Keratinocyte (primary cell): ENCODE results near the gene KIF17. TPM values are rescaled to one million over a fixed set of nuclear protein-coding genes. Genes with fewer than 3 reads are reported as not detected.

Experiments
- DNase-seq: peaks from one replicate; pipeline ENCODE4 v3.0.0-alpha.2; 2011; ENCODE audit warnings: low read depth, missing footprints, low spot score
- FAIRE-seq: peaks from 2 replicates; lab custom pipeline; 2011; peaks lifted over from hg19 to GRCh38; lab: Jason Lieb, UNC
- H2AFZ ChIP-seq: 2 replicates; pipeline ENCODE4 v1.6.0; 2012; ENCODE audit warnings: low read length, control low read depth, inconsistent platforms; ENCODE audit not compliant: control insufficient read depth
- H3K27ac ChIP-seq: 2 replicates; pipeline ENCODE4 v1.5.1; 2011; ENCODE audit warnings: low read length; ENCODE audit not compliant: control insufficient read depth, insufficient read depth
- H3K27me3 ChIP-seq: 3 replicates; pipeline ENCODE4 v1.6.0; 2011; ENCODE audit warnings: low read length; ENCODE audit not compliant: control insufficient read depth, insufficient read depth; ENCODE audit errors: extremely low read depth
- H3K36me3 ChIP-seq, 2 experiments: 2 replicates in 1 of 2; 3 replicates in 1 of 2; pipeline ENCODE4 v1.5.1; 2011; ENCODE audit warnings: low read length in 2 of 2, mild to moderate bottlenecking in 1 of 2; ENCODE audit not compliant: control insufficient read depth in 2 of 2, insufficient read depth in 2 of 2; ENCODE audit errors: extremely low read depth in 1 of 2
- H3K4me1 ChIP-seq: 3 replicates; pipeline ENCODE4 v1.5.1; 2011; ENCODE audit warnings: low read length; ENCODE audit not compliant: control insufficient read depth, insufficient read depth; ENCODE audit errors: extremely low read depth
- H3K4me2 ChIP-seq: 3 replicates; pipeline ENCODE4 v1.6.0; 2011; ENCODE audit warnings: low read depth, low read length; ENCODE audit not compliant: control insufficient read depth, insufficient read depth; ENCODE audit errors: extremely low read depth
- H3K4me3 ChIP-seq, 3 experiments: fragments of 200-600 bp in 1 of 3; sonication (generic) in 1 of 3; 2 replicates in 2 of 3; 3 replicates in 1 of 3; pipeline ENCODE4 v1.5.1; 2011 to 2016; ENCODE audit warnings: low read length in 3 of 3, mild to moderate bottlenecking in 3 of 3, control low read depth in 2 of 3, inconsistent platforms in 1 of 3, low read depth in 1 of 3, mixed read lengths in 1 of 3, mixed run types in 1 of 3, moderate library complexity in 1 of 3; ENCODE audit not compliant: control insufficient read depth in 2 of 3, insufficient read depth in 2 of 3; ENCODE audit errors: extremely low read depth in 1 of 3
- H3K79me2 ChIP-seq: 2 replicates; pipeline ENCODE4 v1.6.0; 2012; ENCODE audit warnings: low read length; ENCODE audit not compliant: control insufficient read depth, insufficient read depth
- H3K9ac ChIP-seq: 3 replicates; pipeline ENCODE4 v1.6.0; 2011; ENCODE audit warnings: low read length; ENCODE audit not compliant: control insufficient read depth, insufficient read depth; ENCODE audit errors: extremely low read depth
- H3K9me1 ChIP-seq: 3 replicates; pipeline ENCODE4 v1.6.0; 2011; ENCODE audit warnings: low read length; ENCODE audit not compliant: control insufficient read depth, insufficient read depth; ENCODE audit errors: extremely low read depth
- H3K9me3 ChIP-seq: 2 replicates; pipeline ENCODE4 v1.5.1; 2012; ENCODE audit warnings: low read depth, low read length; ENCODE audit not compliant: control insufficient read depth
- H4K20me1 ChIP-seq: 3 replicates; pipeline ENCODE4 v1.6.0; 2011; ENCODE audit warnings: low read length; ENCODE audit not compliant: control insufficient read depth, insufficient read depth; ENCODE audit errors: extremely low read depth
- EZH2 ChIP-seq: IDR thresholded peaks from one replicate; pipeline ENCODE4 v1.6.1; 2012; ENCODE audit warnings: inconsistent platforms, mild to moderate bottlenecking, low read length, moderate library complexity
- dilution Hi-C: fragments of 300-500 bp; cut with MboI; formaldehyde crosslinking; loops from one replicate; pipeline ENCODE4 v1.7.0; 2020; ENCODE audit warnings: low sequenced_read_pairs; ENCODE audit not compliant: extremely low pct_ligation_motif_present
- polyA plus RNA-seq, 5 experiments: library from polyadenylated mRNA; depleted of rRNA in 3 of 5; stranded (reverse) in 3 of 5; stranded (forward) in 1 of 5; unstranded in 1 of 5; fragments of >200 nt; gene quantifications; 1 replicate in 1 of 5; 2 replicates in 3 of 5; 3 replicates in 1 of 5; pipeline versions ENCODE4 v1.2.1 to v1.2.3, GENCODE V29; 2011 to 2012; ENCODE audit warnings: missing spikeins in 2 of 5, low read depth in 1 of 5, low replicate concordance in 1 of 5
- TF ChIP-seq, protein P1 (sequence below), 3 experiments: IDR thresholded peaks in 1 of 3; conservative IDR thresholded peaks in 1 of 3; optimal IDR thresholded peaks in 1 of 3; 2 replicates in 2 of 3; 3 replicates in 1 of 3; pipeline versions ENCODE3 to v1.5.1; 2011; ENCODE audit warnings: low read length in 3 of 3, mild to moderate bottlenecking in 3 of 3, moderate library complexity in 2 of 3, control low read depth in 1 of 3, inconsistent platforms in 1 of 3; ENCODE audit not compliant: insufficient read depth in 2 of 3; ENCODE audit errors: extremely low read depth in 1 of 3

Gene KIF17
- polyA plus RNA-seq, 1 donor (not counting 4 experiments of a cell fraction or from before 2014, with no cell fraction given), result 0.90 TPM

DNA sequence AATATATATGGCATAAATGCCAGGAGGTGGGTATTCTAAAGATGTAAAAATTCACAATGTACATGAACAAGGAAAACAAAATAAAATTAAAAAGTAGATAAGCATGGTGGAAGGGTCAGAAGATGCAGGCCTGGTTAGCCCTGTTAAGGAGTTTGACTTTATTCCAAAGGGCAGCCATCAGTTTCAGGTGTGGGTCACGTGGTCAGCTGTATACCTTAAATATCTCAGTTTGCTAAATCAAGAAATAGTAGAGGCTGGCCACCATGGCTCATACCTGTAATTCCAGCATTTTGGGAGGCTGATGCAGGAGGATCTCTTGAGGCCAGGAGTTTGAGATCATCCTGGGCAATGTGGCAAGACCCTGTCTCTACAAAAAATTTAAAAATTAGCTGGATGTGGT lies 93.1 kb downstream of the KIF17 start:
- Histone ChIP-seq H2AFZ (no peak overlapping the region), H3K27me3 (no peaks in the 10 kb centered on the region), H3K36me3 (no peaks in the 10 kb centered on the region), H3K79me2 (no peaks in the 10 kb centered on the region), H3K27ac (no peak overlapping the region), H3K4me1 (no peaks in the 10 kb centered on the region), H3K9me3 (no peaks in the 10 kb centered on the region), H3K4me2 (no peak overlapping the region), H3K9me1 (no peaks in the 10 kb centered on the region), H3K4me3 (no peak overlapping the region), H3K9ac (no peak overlapping the region), H4K20me1 (no peaks in the 10 kb centered on the region)
- DNase-seq, result no peak
- FAIRE-seq, result no peak
- dilution Hi-C loops, result no loop called here
- no peak for TF ChIP-seq EZH2
- TF ChIP-seq, protein P1, sequence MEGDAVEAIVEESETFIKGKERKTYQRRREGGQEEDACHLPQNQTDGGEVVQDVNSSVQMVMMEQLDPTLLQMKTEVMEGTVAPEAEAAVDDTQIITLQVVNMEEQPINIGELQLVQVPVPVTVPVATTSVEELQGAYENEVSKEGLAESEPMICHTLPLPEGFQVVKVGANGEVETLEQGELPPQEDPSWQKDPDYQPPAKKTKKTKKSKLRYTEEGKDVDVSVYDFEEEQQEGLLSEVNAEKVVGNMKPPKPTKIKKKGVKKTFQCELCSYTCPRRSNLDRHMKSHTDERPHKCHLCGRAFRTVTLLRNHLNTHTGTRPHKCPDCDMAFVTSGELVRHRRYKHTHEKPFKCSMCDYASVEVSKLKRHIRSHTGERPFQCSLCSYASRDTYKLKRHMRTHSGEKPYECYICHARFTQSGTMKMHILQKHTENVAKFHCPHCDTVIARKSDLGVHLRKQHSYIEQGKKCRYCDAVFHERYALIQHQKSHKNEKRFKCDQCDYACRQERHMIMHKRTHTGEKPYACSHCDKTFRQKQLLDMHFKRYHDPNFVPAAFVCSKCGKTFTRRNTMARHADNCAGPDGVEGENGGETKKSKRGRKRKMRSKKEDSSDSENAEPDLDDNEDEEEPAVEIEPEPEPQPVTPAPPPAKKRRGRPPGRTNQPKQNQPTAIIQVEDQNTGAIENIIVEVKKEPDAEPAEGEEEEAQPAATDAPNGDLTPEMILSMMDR (optimal IDR thresholded peaks at IDR 0.05 in 1 of 3, IDR thresholded peaks at IDR 0.05 in 1 of 3, conservative IDR thresholded peaks at IDR 0.05 in 1 of 3; ENCODE audit: extremely low read depth in 1 of 3, insufficient read depth in 2 of 3, low read length in 3 of 3), result no peak

DNA sequence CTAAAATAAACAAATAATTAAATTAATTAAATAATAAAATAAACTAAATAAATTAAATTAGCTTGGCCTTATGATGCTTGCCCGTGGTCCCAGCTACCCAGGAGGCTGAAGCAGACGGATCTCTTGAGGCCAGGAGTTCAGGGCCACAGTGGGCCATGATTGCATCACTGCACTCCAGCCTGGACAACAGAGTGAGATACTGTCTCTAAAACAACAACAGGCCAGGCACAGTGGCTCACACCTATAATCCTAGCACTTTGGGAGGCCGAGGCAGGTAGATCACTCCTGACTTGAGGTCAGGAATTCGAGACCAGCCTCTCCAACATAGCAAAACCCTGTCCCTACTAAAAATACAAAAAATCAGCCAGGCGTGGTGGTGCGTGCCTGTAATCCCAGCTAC lies 96.8 kb downstream of the KIF17 start:
- no peak for TF ChIP-seq EZH2
- TF ChIP-seq, protein P1 (optimal IDR thresholded peaks at IDR 0.05 in 1 of 3, IDR thresholded peaks at IDR 0.05 in 1 of 3, conservative IDR thresholded peaks at IDR 0.05 in 1 of 3; ENCODE audit: extremely low read depth in 1 of 3, insufficient read depth in 2 of 3, low read length in 3 of 3), result no peak
- Histone ChIP-seq H3K9ac (no peak overlapping the region), H3K27ac (no peak overlapping the region), H3K9me1 (no peaks in the 10 kb centered on the region), H4K20me1 (no peaks in the 10 kb centered on the region), H3K4me3 (no peak overlapping the region), H3K4me1 (no peaks in the 10 kb centered on the region), H3K4me2 (no peak overlapping the region), H3K9me3 (no peaks in the 10 kb centered on the region), H3K27me3 (no peaks in the 10 kb centered on the region), H2AFZ (no peak overlapping the region), H3K36me3 (peaks cover 0 to 6% of the 10 kb centered on the region in 2 experiments), H3K79me2 (no peaks in the 10 kb centered on the region)
- dilution Hi-C loops, result no loop called here
- no peak for FAIRE-seq
- no peak for DNase-seq
